C4-2B (cell line): ENCODE measurements around the gene TRAFD1.

Experiments used
- H3K27ac ChIP-seq: fragments of 450-650 bp; 2 replicates; pipeline ENCODE4 v1.5.1; 2017
- CTCF ChIP-seq: fragments of 450-650 bp; conservative IDR thresholded peaks from 2 replicates; pipeline ENCODE4 v1.5.1; 2017; ENCODE audit warnings: mild to moderate bottlenecking
- ZFX ChIP-seq: fragments of 450-650 bp; IDR thresholded peaks from 2 replicates; pipeline ENCODE4 v1.6.1; 2017

TRAFD1 gene

GRCh38 chr12:112170376-112170775, 45.0 kb downstream of the TRAFD1 start:
- no peak for TF ChIP-seq CTCF
- no peak for TF ChIP-seq ZFX
- H3K27ac ChIP-seq = no peak overlapping the region

- no peak for TF ChIP-seq ZFX
- TF ChIP-seq CTCF = no peak
- no peak overlapping the region for H3K27ac ChIP-seq
These were observed 45.7 kb downstream of the TRAFD1 start for GRCh38 chr12:112170971-112171596.

GRCh38 chr12:112172556-112173324, 47.4 kb downstream of the TRAFD1 start:
- TF ChIP-seq CTCF = no peak
- no peak for TF ChIP-seq ZFX

GRCh38 chr12:112175361-112176155, 50.2 kb downstream of the TRAFD1 start:
- no peak overlapping the region for H3K27ac ChIP-seq
- TF ChIP-seq ZFX (no peak), CTCF (no peak)

More at GRCh38 chr12:112172556-112173324, 47.4 kb downstream of the TRAFD1 start:
- H3K27ac ChIP-seq = no peak overlapping the region

GRCh38 chr12:112176321-112177010, 51.1 kb downstream of the TRAFD1 start:
- H3K27ac ChIP-seq = no peak overlapping the region
- TF ChIP-seq CTCF (no peak), ZFX (no peak)

- no peak overlapping the region for H3K27ac ChIP-seq
- TF ChIP-seq CTCF (no peak), ZFX (no peak)
These were observed 53.4 kb downstream of the TRAFD1 start for GRCh38 chr12:112178796-112179195.
